Fibroblast of lung (primary cell): ENCODE results near the gene SAMD11. TPM values are rescaled to one million over a fixed set of nuclear protein-coding genes. Genes with fewer than 3 reads are reported as not detected.

Experiments
- DNase-seq, 2 donors: peaks; one replicate each; pipeline versions ENCODE4 v3.0.0 to v3.0.0-alpha.2; 2010; ENCODE audit warnings: low read depth in 2 of 2
- H2AFZ ChIP-seq: 2 replicates; pipeline ENCODE4 v1.5.1; 2012; ENCODE audit warnings: low read length, control low read depth, inconsistent platforms
- H3K27ac ChIP-seq: 2 replicates; pipeline ENCODE4 v1.5.1; 2011; ENCODE audit warnings: low read length, control low read depth; ENCODE audit not compliant: insufficient read depth
- H3K27me3 ChIP-seq: 2 replicates; pipeline ENCODE4 v1.5.1; 2011; ENCODE audit warnings: mild to moderate bottlenecking, low read length; ENCODE audit not compliant: control insufficient read depth, insufficient read depth
- H3K36me3 ChIP-seq: 2 replicates; pipeline ENCODE4 v1.5.1; 2011; ENCODE audit warnings: low read length; ENCODE audit not compliant: control insufficient read depth, insufficient read depth
- H3K4me1 ChIP-seq: 2 replicates; pipeline ENCODE4 v1.5.1; 2011; ENCODE audit warnings: low read length; ENCODE audit not compliant: control insufficient read depth, insufficient read depth; ENCODE audit errors: extremely low read depth
- H3K4me2 ChIP-seq: 2 replicates; pipeline ENCODE4 v1.5.1; 2011; ENCODE audit warnings: low read length, control low read depth; ENCODE audit not compliant: insufficient read depth; ENCODE audit errors: extremely low read depth
- H3K4me3 ChIP-seq, 4 experiments: fragments of 200-600 bp in 1 of 4; sonication (generic) in 1 of 4; replicated peaks in 1 of 4; 2 replicates each; pipeline ENCODE4 v1.5.1; 2011 to 2016; ENCODE audit warnings: low read length in 4 of 4, low read depth in 3 of 4, mild to moderate bottlenecking in 3 of 4, control low read depth in 2 of 4, inconsistent platforms in 1 of 4, mixed read lengths in 1 of 4; ENCODE audit not compliant: insufficient read depth in 1 of 4; ENCODE audit errors: control extremely low read depth in 1 of 4
- H3K79me2 ChIP-seq: 2 replicates; pipeline ENCODE4 v1.5.1; 2012; ENCODE audit warnings: mild to moderate bottlenecking, low read length, inconsistent platforms; ENCODE audit not compliant: control insufficient read depth, insufficient read depth
- H3K9ac ChIP-seq: 2 replicates; pipeline ENCODE4 v1.5.1; 2011; ENCODE audit warnings: mild to moderate bottlenecking, low read length, control low read depth; ENCODE audit not compliant: insufficient read depth
- H3K9me3 ChIP-seq: 2 replicates; pipeline ENCODE4 v1.5.1; 2012; ENCODE audit warnings: low read depth, low read length; ENCODE audit not compliant: control insufficient read depth, insufficient read depth
- H4K20me1 ChIP-seq: 2 replicates; pipeline ENCODE4 v1.5.1; 2011; ENCODE audit warnings: low read length; ENCODE audit not compliant: control insufficient read depth, insufficient read depth; ENCODE audit errors: extremely low read depth
- EZH2 ChIP-seq: IDR thresholded peaks from 2 replicates; pipeline ENCODE4 v1.5.1; 2012; ENCODE audit warnings: low read length, control low read depth, mild to moderate bottlenecking; ENCODE audit errors: missing control alignments
- polyA plus RNA-seq, 2 donors: library from polyadenylated mRNA; depleted of rRNA in 1 of 2; stranded (reverse) in 1 of 2; unstranded in 1 of 2; fragments of >200 nt; gene quantifications; 2 replicates each; pipeline ENCODE4 v1.2.1, GENCODE V29; 2011 to 2012; ENCODE audit warnings: missing spikeins in 1 of 2
- total RNA-seq: library from RNA; depleted of rRNA; stranded (reverse); fragments of >200 nt; gene quantifications from 2 replicates; pipeline ENCODE4 v1.2.1, GENCODE V29; 2014
- TF ChIP-seq, protein P1 (sequence below), 2 donors: IDR thresholded peaks in 1 of 2; conservative IDR thresholded peaks in 1 of 2; 1 replicate in 1 of 2; 2 replicates in 1 of 2; pipeline ENCODE4 v1.5.1; 2011 to 2012; ENCODE audit warnings: low read length in 2 of 2, control low read depth in 1 of 2, inconsistent platforms in 1 of 2, low read depth in 1 of 2, mild to moderate bottlenecking in 1 of 2

SAMD11 gene
- total and polyA plus RNA-seq, 2 donors (not counting 1 experiment from before 2014, with no cell fraction given): 0.40 to 3.8 TPM

DNA sequence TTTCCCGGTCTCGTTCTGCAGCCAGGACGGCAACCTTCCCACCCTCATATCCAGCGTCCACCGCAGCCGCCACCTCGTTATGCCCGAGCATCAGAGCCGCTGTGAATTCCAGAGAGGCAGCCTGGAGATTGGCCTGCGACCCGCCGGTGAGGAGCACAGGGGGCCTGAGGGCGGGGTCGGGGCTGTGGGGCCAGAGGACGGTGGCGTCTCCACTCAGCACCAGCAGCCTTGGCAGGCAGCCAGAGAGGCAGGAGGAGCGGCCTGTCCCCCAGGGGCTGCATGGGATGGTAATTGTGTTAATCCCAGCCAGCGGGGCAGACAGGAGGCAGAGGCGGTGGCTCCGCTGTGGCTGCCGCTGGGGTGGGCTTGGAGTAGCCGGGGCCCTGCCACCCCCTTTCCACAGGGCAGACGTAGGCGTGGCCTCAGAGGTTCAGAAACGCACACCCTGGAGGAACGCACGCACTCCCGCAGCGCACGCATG, 12.1 kb downstream of the SAMD11 start:
- no peaks in the 10 kb centered on the region for H3K36me3 ChIP-seq
- no peaks in the 10 kb centered on the region for H3K79me2 ChIP-seq
- H3K9me3 ChIP-seq: no peaks in the 10 kb centered on the region
- TF ChIP-seq, protein P1, sequence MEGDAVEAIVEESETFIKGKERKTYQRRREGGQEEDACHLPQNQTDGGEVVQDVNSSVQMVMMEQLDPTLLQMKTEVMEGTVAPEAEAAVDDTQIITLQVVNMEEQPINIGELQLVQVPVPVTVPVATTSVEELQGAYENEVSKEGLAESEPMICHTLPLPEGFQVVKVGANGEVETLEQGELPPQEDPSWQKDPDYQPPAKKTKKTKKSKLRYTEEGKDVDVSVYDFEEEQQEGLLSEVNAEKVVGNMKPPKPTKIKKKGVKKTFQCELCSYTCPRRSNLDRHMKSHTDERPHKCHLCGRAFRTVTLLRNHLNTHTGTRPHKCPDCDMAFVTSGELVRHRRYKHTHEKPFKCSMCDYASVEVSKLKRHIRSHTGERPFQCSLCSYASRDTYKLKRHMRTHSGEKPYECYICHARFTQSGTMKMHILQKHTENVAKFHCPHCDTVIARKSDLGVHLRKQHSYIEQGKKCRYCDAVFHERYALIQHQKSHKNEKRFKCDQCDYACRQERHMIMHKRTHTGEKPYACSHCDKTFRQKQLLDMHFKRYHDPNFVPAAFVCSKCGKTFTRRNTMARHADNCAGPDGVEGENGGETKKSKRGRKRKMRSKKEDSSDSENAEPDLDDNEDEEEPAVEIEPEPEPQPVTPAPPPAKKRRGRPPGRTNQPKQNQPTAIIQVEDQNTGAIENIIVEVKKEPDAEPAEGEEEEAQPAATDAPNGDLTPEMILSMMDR (conservative IDR thresholded peaks at IDR 0.05 in 1 of 2, IDR thresholded peaks at IDR 0.05 in 1 of 2; ENCODE audit: low read depth in 1 of 2, low read length in 2 of 2): no peak
- no peak overlapping the region for H3K4me3 ChIP-seq
- no peak overlapping the region for H3K9ac ChIP-seq
- H3K27ac ChIP-seq: no peak overlapping the region
- H3K4me1 ChIP-seq: peaks cover 3% of the 10 kb centered on the region
- H2AFZ ChIP-seq: no peak overlapping the region
- H3K27me3 ChIP-seq: peaks cover 8% of the 10 kb centered on the region
- no peaks in the 10 kb centered on the region for H4K20me1 ChIP-seq
- no peak overlapping the region for H3K4me2 ChIP-seq
- DNase-seq: no peak

DNA sequence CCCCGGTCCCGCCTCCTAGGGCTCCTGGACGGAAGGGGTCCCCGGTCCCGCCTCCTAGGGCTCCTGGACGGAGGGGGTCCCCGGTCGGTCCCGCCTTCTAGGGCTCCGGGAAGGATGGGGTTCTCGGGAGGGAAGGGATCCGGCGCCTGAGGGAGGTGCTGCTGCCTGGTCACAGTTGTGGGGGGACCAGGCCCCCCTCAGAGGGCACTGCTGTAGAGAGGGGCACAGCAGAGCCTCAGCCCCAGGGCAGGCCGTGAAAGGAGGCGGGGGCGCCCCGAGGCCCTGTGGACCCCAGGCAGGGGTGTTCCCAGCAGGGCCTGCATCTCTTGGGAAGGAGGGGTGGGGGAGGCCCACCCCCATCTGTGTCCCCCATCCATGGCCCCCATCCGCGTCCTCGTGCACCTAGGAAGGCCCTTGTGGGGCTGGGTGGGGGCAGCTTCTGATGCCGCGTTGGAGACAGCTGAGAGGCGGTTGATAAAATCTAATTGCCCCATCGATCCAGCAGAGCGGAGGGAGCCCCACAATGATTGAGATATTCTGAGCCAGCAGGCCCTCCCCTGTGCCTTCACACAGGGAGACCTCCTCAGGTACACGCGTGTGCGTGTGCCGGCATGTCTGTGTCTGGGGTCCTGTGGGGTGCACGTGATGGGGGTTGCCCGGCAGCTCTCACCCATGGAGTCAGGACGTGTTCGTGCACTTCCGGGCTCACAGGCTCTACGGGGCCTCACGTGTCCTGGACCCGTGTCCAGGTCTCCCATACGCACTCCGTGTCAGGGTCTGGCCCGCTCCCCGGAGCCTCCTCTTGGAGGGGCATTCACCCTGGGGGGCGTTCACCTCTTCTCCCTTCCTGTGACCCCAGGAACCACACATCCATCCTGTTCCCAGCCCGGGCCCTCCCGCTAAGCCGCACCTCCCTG, 12.9 kb downstream of the SAMD11 start:
- no peak for DNase-seq
- peaks cover 7% of the 10 kb centered on the region for H3K27me3 ChIP-seq
- no peak overlapping the region for H3K4me2 ChIP-seq
- peaks cover 8% of the 10 kb centered on the region for H3K4me1 ChIP-seq
- no peaks in the 10 kb centered on the region for H3K36me3 ChIP-seq
- no peaks in the 10 kb centered on the region for H3K9me3 ChIP-seq
- no peak overlapping the region for H3K9ac ChIP-seq
- no peaks in the 10 kb centered on the region for H4K20me1 ChIP-seq
- no peaks in the 10 kb centered on the region for H3K79me2 ChIP-seq
- H3K27ac ChIP-seq: no peak overlapping the region
- H3K4me3 ChIP-seq: no peak overlapping the region
- no peak overlapping the region for H2AFZ ChIP-seq
- no peak for TF ChIP-seq EZH2
- TF ChIP-seq, protein P1 (conservative IDR thresholded peaks at IDR 0.05 in 1 of 2, IDR thresholded peaks at IDR 0.05 in 1 of 2; ENCODE audit: low read depth in 1 of 2, low read length in 2 of 2): no peak

DNA sequence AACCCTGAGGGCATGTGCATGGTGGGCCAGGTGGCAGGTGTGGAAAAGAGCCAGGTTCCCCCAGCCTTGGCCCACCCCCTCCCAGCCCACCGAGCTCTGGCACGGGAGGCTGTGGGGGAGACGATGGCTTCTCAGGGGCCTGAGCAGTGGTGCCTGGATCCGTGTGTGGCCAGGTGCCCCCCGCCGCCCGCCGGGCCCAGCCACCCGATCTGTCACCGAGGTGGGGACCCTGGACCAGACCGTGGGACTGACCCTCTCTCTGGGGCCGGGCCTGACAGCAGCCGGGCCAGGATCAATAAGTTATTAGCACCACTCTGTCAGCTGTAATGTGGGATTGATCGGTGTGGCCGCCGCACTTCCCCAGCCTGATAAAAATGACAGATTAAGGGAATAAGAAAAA, 13.8 kb downstream of the SAMD11 start:
- H4K20me1 ChIP-seq: no peaks in the 10 kb centered on the region
- no peak overlapping the region for H3K4me2 ChIP-seq
- peaks cover 8% of the 10 kb centered on the region for H3K4me1 ChIP-seq
- H3K9ac ChIP-seq: no peak overlapping the region
- DNase-seq: no peak
- H2AFZ ChIP-seq: no peak overlapping the region
- no peak overlapping the region for H3K27ac ChIP-seq
- no peaks in the 10 kb centered on the region for H3K36me3 ChIP-seq
- no peaks in the 10 kb centered on the region for H3K79me2 ChIP-seq
- peaks cover 6% of the 10 kb centered on the region for H3K27me3 ChIP-seq
- no peak for TF ChIP-seq EZH2
- TF ChIP-seq, protein P1 (conservative IDR thresholded peaks at IDR 0.05 in 1 of 2, IDR thresholded peaks at IDR 0.05 in 1 of 2; ENCODE audit: low read depth in 1 of 2, low read length in 2 of 2): no peak
- no peak overlapping the region for H3K4me3 ChIP-seq
- H3K9me3 ChIP-seq: no peaks in the 10 kb centered on the region
